HS-27A (cell line): ENCODE measurements around the gene S100A16.
A peak's percentile ranks its signal among the peaks of the same experiment; 100 is the strongest.

Experiments
- DNase-seq: peaks from one replicate; pipeline ENCODE4 v3.0.0-alpha.2; 2012; ENCODE audit warnings: low read depth, missing footprints

The S100A16 gene

GRCh38 chr1:153636312-153636711, 23.4 kb upstream of the S100A16 start:
- no peak for DNase-seq

GRCh38 chr1:153635872-153636271, 22.9 kb upstream of the S100A16 start:
- DNase-seq: no peak

- DNase-seq: peak; percentile 97
Observed at GRCh38 chr1:153633754-153634665, 21.1 kb upstream of the S100A16 start, which contains the start of gene CHTOP. TSS of gene CHTOP (plus strand) at chr1:153634066. CDS start at chr1:153636589, 2,523 bp downstream.

- DNase-seq: no peak
Observed at GRCh38 chr1:153633161-153633753, 20.3 kb upstream of the S100A16 start.

DNA sequence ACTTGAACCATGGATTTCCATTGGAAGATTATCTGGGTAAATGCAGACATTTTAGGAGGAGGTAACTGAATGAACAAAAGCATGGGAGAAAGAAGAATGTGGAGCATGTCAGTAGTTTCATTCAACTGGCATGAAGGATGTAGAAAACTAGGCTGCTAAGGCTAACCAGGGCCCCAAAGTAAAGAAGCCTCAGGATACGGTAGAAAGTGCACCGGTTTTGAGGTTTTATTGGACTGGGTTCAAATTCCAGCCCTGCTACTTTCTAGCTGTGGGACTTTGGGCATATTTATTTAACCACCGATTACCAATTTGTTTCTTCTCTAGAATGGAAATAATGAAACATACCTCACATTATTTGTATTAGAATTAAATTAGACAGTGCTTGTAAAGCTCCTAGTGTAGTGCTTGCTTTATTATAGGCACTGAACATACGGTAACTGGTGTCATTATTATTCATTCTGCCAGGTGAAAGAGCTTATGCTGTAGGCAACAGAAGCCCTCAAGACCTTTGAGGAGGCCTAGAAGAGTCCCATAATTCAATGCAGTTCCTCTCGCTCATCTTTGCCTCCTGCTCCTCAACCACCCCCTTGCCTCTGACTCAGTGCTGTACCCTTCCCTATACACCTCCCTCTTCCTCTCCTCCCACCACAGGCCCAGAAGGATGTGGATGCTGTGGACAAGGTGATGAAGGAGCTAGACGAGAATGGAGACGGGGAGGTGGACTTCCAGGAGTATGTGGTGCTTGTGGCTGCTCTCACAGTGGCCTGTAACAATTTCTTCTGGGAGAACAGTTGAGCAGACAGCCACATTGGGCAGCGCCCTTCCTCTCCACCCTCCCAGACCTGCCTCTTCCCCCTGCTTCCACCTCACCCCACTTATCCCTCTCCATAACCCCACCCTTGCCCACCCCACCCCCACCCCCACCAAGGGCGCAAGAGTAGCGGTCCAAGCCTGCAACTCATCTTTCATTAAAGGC, 18.4 kb upstream of the S100A16 start:
- DNase-seq: no peak

GRCh38 chr1:153630384-153630783, 17.4 kb upstream of the S100A16 start:
- no peak for DNase-seq

- DNase-seq: no peak
Observed at GRCh38 chr1:153629971-153630370, 17.0 kb upstream of the S100A16 start.

- DNase-seq: no peak
Observed at GRCh38 chr1:153629343-153629665, 16.4 kb upstream of the S100A16 start.

GRCh38 chr1:153628638-153629342, 15.9 kb upstream of the S100A16 start:
- DNase-seq: no peak

DNA sequence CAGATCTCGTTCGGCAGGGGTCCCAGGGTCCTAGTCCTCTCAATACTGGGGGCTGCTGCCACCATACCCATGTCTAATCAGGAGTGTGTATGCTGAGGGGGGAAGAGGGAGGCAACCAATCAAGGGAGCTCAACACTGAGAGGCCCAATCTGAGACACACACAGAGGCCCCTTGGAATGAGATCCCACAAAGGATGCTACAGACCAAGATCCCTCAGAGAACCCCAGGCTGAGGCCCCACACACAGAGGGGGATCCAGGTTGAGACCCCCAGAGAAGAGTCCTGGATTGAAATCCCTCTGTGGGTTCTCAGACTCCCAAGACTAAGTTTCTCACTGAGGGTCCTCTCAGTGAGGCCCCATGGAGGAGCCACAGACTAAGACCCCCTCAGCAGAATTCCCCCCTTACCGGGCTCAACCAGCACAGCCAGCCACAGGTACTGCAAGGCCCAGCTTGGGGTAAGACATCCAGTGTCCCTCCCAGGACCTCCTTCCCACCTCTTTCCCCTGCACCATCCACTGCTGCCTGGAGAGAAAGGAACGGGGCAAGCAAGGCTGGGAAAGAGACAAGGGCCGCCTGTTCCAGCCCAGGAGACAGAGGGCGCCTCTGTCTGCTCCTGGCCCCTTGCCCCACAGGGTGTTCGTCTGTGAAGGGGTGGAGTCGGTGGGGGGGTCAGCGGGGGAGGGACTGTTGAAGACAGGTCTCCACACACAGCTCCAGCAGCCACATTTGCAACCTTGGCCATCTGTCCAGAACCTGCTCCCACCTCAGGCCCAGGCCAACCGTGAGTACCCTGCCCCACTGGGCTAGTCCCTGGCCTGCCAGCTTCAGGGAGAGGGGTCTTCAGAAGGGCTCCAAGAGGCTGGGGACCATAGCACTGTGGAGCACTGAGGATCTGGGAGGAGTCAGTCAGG, 15.0 kb upstream of the S100A16 start, which contains the start of gene S100A1:
TSS of gene S100A1 (plus strand) at position 720 of the 912 bp plus-strand sequence. CDS start 2,088 bp downstream, outside the sequence.
- no peak for DNase-seq

DNA sequence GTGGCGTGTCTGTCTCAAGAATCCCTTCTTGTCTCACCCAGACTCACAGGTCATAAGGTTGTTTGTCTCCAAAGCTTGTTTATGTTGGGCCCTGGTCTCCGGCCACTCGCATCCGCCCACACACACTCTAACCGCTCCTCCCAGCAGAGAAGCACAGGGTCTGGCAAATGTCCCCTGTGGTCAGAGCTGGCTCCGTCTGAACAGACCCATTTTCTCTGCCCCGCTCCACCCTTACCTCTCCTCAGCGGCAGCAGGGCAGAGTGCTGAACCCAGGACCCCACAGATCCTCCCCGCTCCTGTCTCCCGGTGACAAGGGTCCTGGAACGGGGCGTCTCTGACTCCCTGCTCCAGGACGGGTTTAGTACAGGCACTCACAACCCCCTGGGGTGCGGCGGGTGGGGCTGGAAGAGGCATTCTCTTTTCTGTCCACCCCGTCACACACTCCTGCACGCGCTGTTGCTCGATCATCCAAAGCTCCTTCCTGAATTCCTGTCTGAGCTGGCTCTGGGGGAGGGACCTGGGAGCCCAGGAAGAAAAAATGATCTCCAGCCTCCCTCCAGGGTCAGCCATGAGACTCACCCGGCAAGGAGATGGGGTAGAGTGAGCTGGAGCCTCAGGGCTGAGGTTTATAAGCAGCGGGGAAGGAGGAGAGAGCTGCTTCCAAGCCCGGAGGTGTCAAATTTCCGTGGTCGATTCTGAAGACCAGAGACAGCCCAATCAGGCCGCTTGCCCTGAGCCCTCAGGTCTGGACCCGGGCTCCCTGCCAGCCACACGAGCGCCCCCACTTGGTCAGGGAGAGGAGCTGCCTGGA, 14.2 kb upstream of the S100A16 start, which contains the start of gene S100A13:
TSS of gene S100A13 (minus strand) at position 602 of the 811 bp plus-strand sequence. CDS start 1,033 bp downstream, outside the sequence.
- DNase-seq: peak; percentile 86

- DNase-seq: no peak
Observed at GRCh38 chr1:153626477-153626903, 13.6 kb upstream of the S100A16 start.

- no peak for DNase-seq
Observed at GRCh38 chr1:153624965-153625611, 12.2 kb upstream of the S100A16 start.

DNA sequence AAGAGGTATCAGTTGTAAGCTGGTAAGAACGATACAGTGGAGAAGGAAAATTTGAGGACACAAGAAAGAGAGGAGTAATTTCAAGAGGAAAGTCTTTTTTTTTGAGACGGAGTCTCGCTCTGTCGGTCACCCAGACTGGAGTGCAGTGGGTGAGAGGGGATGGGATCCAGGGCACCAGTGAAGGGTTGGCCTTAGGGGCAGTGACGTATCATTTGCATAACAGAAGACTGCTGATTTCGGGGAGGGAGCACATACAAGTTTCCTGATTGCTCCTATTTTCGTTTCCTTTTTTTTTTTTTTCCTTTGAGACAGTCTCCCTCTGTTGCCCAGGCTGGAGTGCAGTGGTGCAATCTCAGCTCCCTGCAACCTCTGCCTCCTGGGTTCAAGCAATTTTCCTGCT, 10.2 kb upstream of the S100A16 start:
- no peak for DNase-seq

GRCh38 chr1:153619171-153619570, 6.2 kb upstream of the S100A16 start:
- DNase-seq: no peak

GRCh38 chr1:153617663-153618062, 4.7 kb upstream of the S100A16 start:
- DNase-seq: peak; percentile 36

GRCh38 chr1:153616917-153617311, 4.0 kb upstream of the S100A16 start:
- no peak for DNase-seq

GRCh38 chr1:153616144-153616916, 3.4 kb upstream of the S100A16 start, which contains the start of gene S100A14:
TSS of gene S100A14 (minus strand) at chr1:153616325. CDS start at chr1:153615858, 467 bp downstream.
- DNase-seq: no peak
